Small intestine (tissue), 7 donors: ENCODE data around the gene ELMO3. TPM values are rescaled to one million over a fixed set of nuclear protein-coding genes. Genes with fewer than 3 reads are reported as not detected.

Experiments
- DNase-seq, 2 donors: peaks; one replicate each; pipeline versions ENCODE4 v3.0.0 to v3.0.0-alpha.2; 2013
- FAIRE-seq: peaks from 2 replicates; lab custom pipeline; 2012; peaks lifted over from hg19 to GRCh38; lab: Jason Lieb, UNC
- H3K27ac ChIP-seq, 3 donors: one replicate each; pipeline ENCODE4 v1.5.1; 2013; ENCODE audit warnings: low read length in 2 of 3, mild to moderate bottlenecking in 2 of 3, control low read depth in 1 of 3, inconsistent platforms in 1 of 3, low read depth in 1 of 3, moderate library complexity in 1 of 3
- H3K27me3 ChIP-seq, 3 donors: one replicate each; pipeline ENCODE4 v1.6.1; 2013; ENCODE audit warnings: low read length in 3 of 3, inconsistent platforms in 1 of 3; ENCODE audit not compliant: control insufficient read depth in 3 of 3, insufficient read depth in 3 of 3
- H3K36me3 ChIP-seq, 3 donors: one replicate each; pipeline ENCODE4 v1.6.1; 2013; ENCODE audit warnings: low read length in 3 of 3, inconsistent platforms in 1 of 3, low read depth in 1 of 3, mild to moderate bottlenecking in 1 of 3, moderate library complexity in 1 of 3; ENCODE audit not compliant: control insufficient read depth in 3 of 3, insufficient read depth in 2 of 3
- H3K4me1 ChIP-seq, 3 donors: one replicate each; pipeline ENCODE4 v1.6.1; 2013; ENCODE audit warnings: low read length in 2 of 3, inconsistent platforms in 1 of 3, low read depth in 1 of 3, mild to moderate bottlenecking in 1 of 3, moderate library complexity in 1 of 3; ENCODE audit not compliant: control insufficient read depth in 3 of 3, insufficient read depth in 2 of 3
- H3K4me3 ChIP-seq, 3 donors: one replicate each; pipeline ENCODE4 v1.5.1; 2013; ENCODE audit warnings: low read length in 3 of 3, control low read depth in 1 of 3, inconsistent platforms in 1 of 3, low read depth in 1 of 3, mild to moderate bottlenecking in 1 of 3, moderate library complexity in 1 of 3
- H3K9me3 ChIP-seq, 2 donors: one replicate each; pipeline ENCODE4 v1.6.1; 2013; ENCODE audit warnings: low read depth in 1 of 2, low read length in 1 of 2; ENCODE audit not compliant: control insufficient read depth in 2 of 2, insufficient read depth in 1 of 2
- WGBS, 3 donors: extraction: QIAGEN DNeasy Blood & Tissue Kit; methylation state at CpG; one replicate each; pipeline ENCODE4 v1.1.7; 2013; 5-methylcytosine and 5-hydroxymethylcytosine counted together
- polyA plus RNA-seq, 4 donors: library from polyadenylated mRNA; stranded (reverse) in 3 of 4; unstranded in 1 of 4; fragments of 200-250 nt in 3 of 4; fragments of 120-200 nt in 1 of 4; gene quantifications; one replicate each; pipeline versions ENCODE4 v1.2.1 to v1.2.3, GENCODE V29; 2013
- donor health status: healthy with polysubstance abuse.
- donor health status: control.
- donor health status: control.
- donor health status: Bipolar disorder and iron deficiency.
- donor health status: healthy.

Gene ELMO3
- polyA plus RNA-seq, 4 donors: 36.3 to 101 (median 67.4) TPM

GRCh38 chr16:67192781-67193361, 6.1 kb upstream of the ELMO3 start:
- Histone ChIP-seq H3K4me3 (peak overlapping the region; percentile 88 to 95 (median 95)), H3K27me3 (no peaks in the 10 kb centered on the region), H3K9me3 (no peaks in the 10 kb centered on the region), H3K27ac (peak overlapping the region in 1 of 3 donors; percentile 70), H3K36me3 (peaks cover 11 to 52% (median 19%) of the 10 kb centered on the region in 3 donors), H3K4me1 (peaks cover 3 to 21% (median 11%) of the 10 kb centered on the region in 3 donors)
- WGBS, 3 donors: 7 to 20% (median 14%) methylated on average over 15 to 17 of the region's 17 CpGs
- DNase-seq: no peak
- no peak for FAIRE-seq

- H3K4me3 ChIP-seq: no peak overlapping the region
- peaks cover 5 to 27% (median 11%) of the 10 kb centered on the region in 3 donors for H3K4me1 ChIP-seq
- H3K36me3 ChIP-seq: peaks cover 11 to 59% (median 19%) of the 10 kb centered on the region in 3 donors
- no peaks in the 10 kb centered on the region for H3K27me3 ChIP-seq
- no peak for DNase-seq
- H3K27ac ChIP-seq: no peak overlapping the region
- no peaks in the 10 kb centered on the region for H3K9me3 ChIP-seq
- FAIRE-seq: no peak
Measured at GRCh38 chr16:67193536-67193935, 5.4 kb upstream of the ELMO3 start.

- 85 to 87% (median 86%) methylated on average over 6 of the region's 6 CpGs for WGBS, 3 donors
- Histone ChIP-seq H3K4me3 (no peak overlapping the region), H3K27me3 (no peaks in the 10 kb centered on the region), H3K4me1 (peaks cover 5 to 30% (median 11%) of the 10 kb centered on the region in 3 donors), H3K36me3 (peaks cover 11 to 60% (median 19%) of the 10 kb centered on the region in 3 donors), H3K9me3 (no peaks in the 10 kb centered on the region), H3K27ac (no peak overlapping the region)
- DNase-seq (no peak), FAIRE-seq (no peak)
Measured at GRCh38 chr16:67194260-67194659, 4.7 kb upstream of the ELMO3 start.

GRCh38 chr16:67195676-67196075, 3.3 kb upstream of the ELMO3 start:
- no peak overlapping the region for H3K27ac ChIP-seq
- H3K9me3 ChIP-seq: no peaks in the 10 kb centered on the region
- peaks cover 5 to 36% (median 11%) of the 10 kb centered on the region in 3 donors for H3K4me1 ChIP-seq
- 83 to 89% (median 84%) methylated on average over 5 of the region's 5 CpGs for WGBS, 3 donors
- H3K27me3 ChIP-seq: no peaks in the 10 kb centered on the region
- DNase-seq (no peak), FAIRE-seq (no peak)
- H3K4me3 ChIP-seq: no peak overlapping the region
- H3K36me3 ChIP-seq: peaks cover 11 to 67% (median 19%) of the 10 kb centered on the region in 3 donors

- FAIRE-seq (no peak), DNase-seq (no peak)
- 91 to 100% (median 96%) methylated on average over 1 of the region's 1 CpG for WGBS, 3 donors
- Histone ChIP-seq H3K27me3 (no peaks in the 10 kb centered on the region), H3K36me3 (peaks cover 11 to 78% (median 24%) of the 10 kb centered on the region in 3 donors), H3K4me1 (peaks cover 5 to 32% (median 11%) of the 10 kb centered on the region in 3 donors), H3K9me3 (no peaks in the 10 kb centered on the region), H3K27ac (no peak overlapping the region), H3K4me3 (no peak overlapping the region)
Measured at GRCh38 chr16:67196881-67197280, 2.0 kb upstream of the ELMO3 start.

- Histone ChIP-seq H3K27me3 (no peaks in the 10 kb centered on the region), H3K36me3 (peaks cover 11 to 85% (median 30%) of the 10 kb centered on the region in 3 donors), H3K9me3 (no peaks in the 10 kb centered on the region), H3K27ac (peak overlapping the region in 1 of 3 donors; percentile 97), H3K4me3 (no peak overlapping the region), H3K4me1 (peaks cover 5 to 30% (median 11%) of the 10 kb centered on the region in 3 donors)
- WGBS, 3 donors: 61 to 74% (median 62%) methylated on average over 6 of the region's 6 CpGs
- no peak for FAIRE-seq
- no peak for DNase-seq
Measured at GRCh38 chr16:67197704-67198103, 1.2 kb upstream of the ELMO3 start.

- DNase-seq: peak; percentile 65 to 82
- 36 to 54% (median 47%) methylated on average over 11 to 12 of the region's 12 CpGs for WGBS, 3 donors
- Histone ChIP-seq H3K4me1 (peaks cover 2 to 24% (median 7%) of the 10 kb centered on the region in 3 donors), H3K27ac (peak overlapping the region; percentile 93 to 99 (median 97)), H3K27me3 (no peaks in the 10 kb centered on the region), H3K9me3 (no peaks in the 10 kb centered on the region), H3K36me3 (peaks cover 11 to 85% (median 32%) of the 10 kb centered on the region in 3 donors), H3K4me3 (peak overlapping the region in 1 of 3 donors; percentile 0)
- no peak for FAIRE-seq
Measured at GRCh38 chr16:67198238-67198734, 645 bp upstream of the ELMO3 start.

- H3K4me3 ChIP-seq: peak overlapping the region in 2 of 3 donors; percentile 65 to 93
- FAIRE-seq: no peak
- H3K4me1 ChIP-seq: peaks cover 0 to 17% (median 2%) of the 10 kb centered on the region in 3 donors
- H3K36me3 ChIP-seq: peaks cover 13 to 85% (median 38%) of the 10 kb centered on the region in 3 donors
- H3K27ac ChIP-seq: peak overlapping the region in 2 of 3 donors; percentile 14 to 99
- no peaks in the 10 kb centered on the region for H3K9me3 ChIP-seq
- H3K27me3 ChIP-seq: no peaks in the 10 kb centered on the region
- WGBS, 3 donors: 14 to 42% (median 22%) methylated on average over 22 of the region's 22 CpGs
- DNase-seq: peak; percentile 46 to 69
Measured at GRCh38 chr16:67199808-67200198, 872 bp downstream of the ELMO3 start.
